K562 (cell line): ENCODE measurements around the gene GPR157. TPM values are rescaled to one million over a fixed set of nuclear protein-coding genes. Genes with fewer than 3 reads are reported as not detected.

Source experiments
- ATAC-seq: fragments of 200-7000 bp; cut with Tn5 transposase; 3 replicates; pipeline ENCODE4 v1.9.1; 2020; ENCODE audit warnings: moderate library complexity
- BruUV-seq: library from RNA; stranded (reverse); fragments of 400-500 nt; replicated peaks from 2 replicates; lab custom pipeline; 2021; lab: Mats Ljungman, UMichigan
- CTCF ChIA-PET: fragments of 300-600 bp; formaldehyde crosslinking; extraction: SDS; loops from one replicate; lab custom pipeline; 2021; ENCODE audit warnings: low intra/inter-chr PET ratio; lab: Yijun Ruan, JAX
- POLR2A ChIA-PET: fragments of 300-600, 350-650 bp; sonication (Branson Sonifier 250); formaldehyde crosslinking; extraction: SDS; loops from one replicate; lab custom pipeline; 2021; ENCODE audit warnings: antibody characterized with exemption, inconsistent platforms; lab: Yijun Ruan, JAX
- DNase-seq, 4 experiments: peaks; one replicate each; pipeline versions ENCODE4 v3.0.0 to v3.0.0-alpha.2; 2011 to 2018; ENCODE audit warnings: low spot score in 3 of 4, mixed read lengths in 3 of 4; ENCODE audit errors: extremely low read depth in 1 of 4
- FAIRE-seq: peaks from 2 replicates; lab custom pipeline; 2011; peaks lifted over from hg19 to GRCh38; lab: Jason Lieb, UNC
- H2AFZ ChIP-seq: 2 replicates; pipeline ENCODE4 v1.6.0; 2011; ENCODE audit warnings: low read depth, low read length, control low read depth, inconsistent platforms
- H3K27ac ChIP-seq: fragments of 200-600 bp; 3 replicates; pipeline ENCODE4 v1.8.0; 2011; ENCODE audit warnings: low read depth, mild to moderate bottlenecking, control low read depth, inconsistent platforms, low read length, moderate library complexity, mixed read lengths; ENCODE audit errors: extremely low read depth
- H3K27me3 ChIP-seq, 2 experiments: fragments of 300-600 bp in 1 of 2; 2 replicates in 1 of 2; 3 replicates in 1 of 2; pipeline versions ENCODE4 v1.6.0 to v1.8.0; 2011; ENCODE audit warnings: inconsistent platforms in 2 of 2, low read length in 2 of 2, mild to moderate bottlenecking in 1 of 2, mixed read lengths in 1 of 2, moderate library complexity in 1 of 2; ENCODE audit not compliant: control insufficient read depth in 2 of 2, insufficient read depth in 2 of 2
- H3K36me3 ChIP-seq: fragments of 300-600 bp; 3 replicates; pipeline ENCODE4 v1.8.0; 2011; ENCODE audit warnings: mild to moderate bottlenecking, low read length, inconsistent platforms; ENCODE audit not compliant: control insufficient read depth, insufficient read depth
- H3K4me1 ChIP-seq, 2 experiments: fragments of 200-600 bp in 1 of 2; replicated peaks in 1 of 2; 2 replicates in 1 of 2; 3 replicates in 1 of 2; pipeline versions ENCODE4 v1.5.1 to v1.8.0; 2011; ENCODE audit warnings: inconsistent platforms in 2 of 2, low read length in 2 of 2, mild to moderate bottlenecking in 1 of 2, mixed read lengths in 1 of 2, moderate library complexity in 1 of 2; ENCODE audit not compliant: control insufficient read depth in 2 of 2, insufficient read depth in 2 of 2
- H3K4me2 ChIP-seq: 2 replicates; pipeline ENCODE4 v1.6.1; 2011; ENCODE audit warnings: low read length, control low read depth, inconsistent platforms, mixed read lengths; ENCODE audit not compliant: insufficient read depth
- H3K4me3 ChIP-seq: fragments of 200-600 bp; sonication (generic), shearing (Covaris generic); 2 replicates; pipeline ENCODE4 v1.5.1; 2016; ENCODE audit warnings: control low read depth, inconsistent platforms
- H3K79me2 ChIP-seq: fragments of 200-600 bp; 3 replicates; pipeline ENCODE4 v1.8.0; 2011; ENCODE audit warnings: low read length, inconsistent platforms; ENCODE audit not compliant: control insufficient read depth, insufficient read depth
- H3K9ac ChIP-seq, 2 experiments: 2 replicates each; pipeline versions ENCODE4 v1.6.0 to v1.6.1; 2011; ENCODE audit warnings: low read depth in 2 of 2, low read length in 2 of 2, control low read depth in 1 of 2, inconsistent platforms in 1 of 2, mild to moderate bottlenecking in 1 of 2, mixed read lengths in 1 of 2; ENCODE audit not compliant: insufficient read depth in 1 of 2
- H3K9me1 ChIP-seq: one replicate; pipeline ENCODE4 v1.6.0; 2011; ENCODE audit warnings: inconsistent platforms, mild to moderate bottlenecking, low read length, moderate library complexity; ENCODE audit not compliant: control insufficient read depth, insufficient read depth
- H3K9me3 ChIP-seq: replicated peaks from 2 replicates; pipeline ENCODE4 v1.5.1; 2011; ENCODE audit warnings: low read depth, low read length, inconsistent platforms; ENCODE audit not compliant: control insufficient read depth, insufficient read depth
- H4K20me1 ChIP-seq: replicated peaks from 2 replicates; pipeline ENCODE4 v1.6.1; 2011; ENCODE audit warnings: low read length, inconsistent platforms, mixed read lengths; ENCODE audit not compliant: control insufficient read depth, insufficient read depth
- GABPB1 ChIP-seq: sonication (generic); formaldehyde crosslinking; IDR thresholded peaks from 2 replicates; pipeline ENCODE4 v1.8.0; 2022; ENCODE audit warnings: mild to moderate bottlenecking, missing genetic modification reagents
- GATAD2B ChIP-seq: fragments of 450-650 bp; IDR thresholded peaks from 2 replicates; pipeline ENCODE4 v1.6.1; 2017; ENCODE audit warnings: mild to moderate bottlenecking, borderline replicate concordance
- KLF13 ChIP-seq: fragments of 450-650 bp; IDR thresholded peaks from 2 replicates; pipeline ENCODE4 v1.6.1; 2016; ENCODE audit warnings: missing genetic modification characterization, low read depth, mild to moderate bottlenecking, missing compliant biosample characterization, moderate library complexity, borderline replicate concordance
- NFXL1 ChIP-seq: fragments of 450-650 bp; formaldehyde crosslinking; IDR thresholded peaks from 2 replicates; pipeline ENCODE4 v1.4.0; 2021; ENCODE audit warnings: mild to moderate bottlenecking
- RAD21 ChIP-seq, 2 experiments: fragments of 250-450 bp in 1 of 2; fragments of 450-650 bp in 1 of 2; sonication (Bioruptor Pico) in 1 of 2; formaldehyde crosslinking in 1 of 2; IDR thresholded peaks in 1 of 2; conservative IDR thresholded peaks in 1 of 2; 2 replicates each; pipeline versions ENCODE4 v1.4.0 to v1.8.0; 2020 to 2022; ENCODE audit warnings: mild to moderate bottlenecking in 2 of 2, moderate library complexity in 1 of 2
- SMAD3 ChIP-seq: fragments of 450-650 bp; formaldehyde crosslinking; conservative IDR thresholded peaks from 2 replicates; pipeline ENCODE4 v1.4.0; 2020; ENCODE audit warnings: mild to moderate bottlenecking
- SOX6 ChIP-seq: fragments of 450-650 bp; IDR thresholded peaks from 2 replicates; pipeline ENCODE4 v1.6.1; 2014; ENCODE audit warnings: mild to moderate bottlenecking
- SP1 ChIP-seq: sonication (generic); formaldehyde crosslinking; IDR thresholded peaks from 2 replicates; pipeline ENCODE4 v1.8.1; 2022; ENCODE audit warnings: mild to moderate bottlenecking, missing genetic modification reagents
- ZNF79 ChIP-seq: fragments of 250-450 bp; sonication (Bioruptor Pico); IDR thresholded peaks from 2 replicates; pipeline ENCODE4 v1.4.0; 2020; ENCODE audit warnings: low read depth, mild to moderate bottlenecking, moderate library complexity
- WGBS: fragments of 100-300 bp; shearing (Covaris generic); methylation state at CpG from one replicate; pipeline ENCODE4 v1.1.6; 2016; ENCODE audit warnings: low coverage, mixed read lengths; ENCODE audit not compliant: insufficient coverage; ENCODE audit errors: missing lambda C conversion rate; 5-methylcytosine and 5-hydroxymethylcytosine counted together
- in situ Hi-C: fragments of 300-500 bp; cut with MboI; formaldehyde crosslinking; loops from 4 replicates; pipeline ENCODE4 v1.15.0; 2018; ENCODE audit warnings: inconsistent platforms, mixed read lengths
- intact Hi-C: fragments of 100-400 bp; cut with micrococcal nuclease; formaldehyde crosslinking; loops from 2 replicates; pipeline ENCODE4 v1.14.2; 2022
- polyA plus RNA-seq, 8 experiments: library from polyadenylated mRNA; depleted of rRNA in 4 of 8; stranded (reverse) in 5 of 8; unstranded in 3 of 8; fragments of >200 nt; fragmentation: Nextera tagmentation in 2 of 8; fragmentation: Illumina TruSeq in 1 of 8; extraction: Ambion mirVana in 2 of 8; extraction: Trizol in 1 of 8; gene quantifications; 2 replicates each; pipeline versions ENCODE4 v1.2.1 to v1.2.3, GENCODE V29; 2011 to 2014; ENCODE audit warnings: inconsistent platforms in 1 of 8, missing spikeins in 1 of 8
- total RNA-seq, 7 experiments: library from RNA; depleted of rRNA in 6 of 7; stranded (reverse); fragments of >200 nt in 6 of 7; fragmentation: Illumina TruSeq in 2 of 7; extraction: Trizol in 2 of 7; gene quantifications; 2 replicates each; pipeline versions ENCODE4 v1.2.1 to v1.2.3, GENCODE V29; 2011 to 2021; ENCODE audit warnings: low replicate concordance in 1 of 7
- TF ChIP-seq, protein P1 (sequence below), 2 experiments: fragments of 450-650 bp in 1 of 2; IDR thresholded peaks; 2 replicates each; pipeline ENCODE4 v1.6.1; 2011 to 2017; ENCODE audit warnings: low read depth in 2 of 2, antibody characterized with exemption in 1 of 2, borderline replicate concordance in 1 of 2, low read length in 1 of 2, mild to moderate bottlenecking in 1 of 2, mixed read lengths in 1 of 2; ENCODE audit not compliant: control insufficient read depth in 1 of 2
- TF ChIP-seq, protein P2 (sequence below), 2 experiments: fragments of 250-450 bp in 1 of 2; fragments of 450-650 bp in 1 of 2; sonication (Bioruptor Pico) in 1 of 2; IDR thresholded peaks; 2 replicates each; pipeline versions ENCODE4 v1.6.1 to v1.8.0; 2016 to 2021; ENCODE audit warnings: mild to moderate bottlenecking in 2 of 2, moderate library complexity in 2 of 2, missing compliant biosample characterization in 1 of 2, missing genetic modification characterization in 1 of 2
- TF ChIP-seq, protein P3 (sequence below): IDR thresholded peaks from 2 replicates; pipeline ENCODE4 v1.6.1; 2014; ENCODE audit warnings: antibody characterized with exemption

The GPR157 gene
- total and polyA plus RNA-seq, 9 of the 15 experiments (the other 6 are each of a cell fraction or from before 2014, with no cell fraction given): 0.01 to 0.18 (median 0.04) TPM; not detected in 4

DNA sequence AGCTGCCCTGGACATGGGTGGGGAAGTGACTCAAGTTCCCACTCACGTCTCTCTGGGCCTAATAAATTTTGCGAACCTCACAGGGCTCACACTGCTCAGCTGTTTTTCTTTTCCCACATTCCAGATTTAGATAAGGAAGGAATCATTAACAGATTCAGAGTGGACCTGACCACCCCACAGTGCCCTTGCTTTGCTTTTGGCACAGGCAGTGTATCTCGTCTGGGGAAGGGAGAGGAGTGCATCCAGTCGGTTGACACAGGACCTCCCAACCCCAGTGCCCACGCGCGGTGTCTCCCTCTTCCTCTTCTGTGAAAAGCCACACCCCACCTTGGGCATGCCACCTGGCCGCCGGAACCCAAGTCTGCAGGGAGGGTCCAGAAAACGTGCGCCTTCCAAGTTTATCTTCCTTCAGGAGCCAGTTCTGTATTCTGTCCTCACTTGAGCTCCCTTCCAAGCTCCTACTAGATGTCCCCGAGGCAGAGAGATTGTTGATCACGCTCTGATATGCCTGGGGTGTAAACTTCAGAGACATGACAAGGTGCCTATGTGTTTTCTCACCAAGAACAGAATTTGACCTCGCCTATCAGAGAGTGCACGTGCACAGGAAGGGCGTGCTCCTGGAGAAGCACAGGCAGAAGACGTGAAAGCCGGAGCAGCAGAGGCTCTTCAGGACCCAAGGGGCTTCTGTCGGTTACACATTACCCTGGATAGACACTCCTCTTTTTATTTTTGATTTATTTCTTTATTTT lies 50.0 kb downstream of the GPR157 start (continued):
- TF ChIP-seq, protein P1, sequence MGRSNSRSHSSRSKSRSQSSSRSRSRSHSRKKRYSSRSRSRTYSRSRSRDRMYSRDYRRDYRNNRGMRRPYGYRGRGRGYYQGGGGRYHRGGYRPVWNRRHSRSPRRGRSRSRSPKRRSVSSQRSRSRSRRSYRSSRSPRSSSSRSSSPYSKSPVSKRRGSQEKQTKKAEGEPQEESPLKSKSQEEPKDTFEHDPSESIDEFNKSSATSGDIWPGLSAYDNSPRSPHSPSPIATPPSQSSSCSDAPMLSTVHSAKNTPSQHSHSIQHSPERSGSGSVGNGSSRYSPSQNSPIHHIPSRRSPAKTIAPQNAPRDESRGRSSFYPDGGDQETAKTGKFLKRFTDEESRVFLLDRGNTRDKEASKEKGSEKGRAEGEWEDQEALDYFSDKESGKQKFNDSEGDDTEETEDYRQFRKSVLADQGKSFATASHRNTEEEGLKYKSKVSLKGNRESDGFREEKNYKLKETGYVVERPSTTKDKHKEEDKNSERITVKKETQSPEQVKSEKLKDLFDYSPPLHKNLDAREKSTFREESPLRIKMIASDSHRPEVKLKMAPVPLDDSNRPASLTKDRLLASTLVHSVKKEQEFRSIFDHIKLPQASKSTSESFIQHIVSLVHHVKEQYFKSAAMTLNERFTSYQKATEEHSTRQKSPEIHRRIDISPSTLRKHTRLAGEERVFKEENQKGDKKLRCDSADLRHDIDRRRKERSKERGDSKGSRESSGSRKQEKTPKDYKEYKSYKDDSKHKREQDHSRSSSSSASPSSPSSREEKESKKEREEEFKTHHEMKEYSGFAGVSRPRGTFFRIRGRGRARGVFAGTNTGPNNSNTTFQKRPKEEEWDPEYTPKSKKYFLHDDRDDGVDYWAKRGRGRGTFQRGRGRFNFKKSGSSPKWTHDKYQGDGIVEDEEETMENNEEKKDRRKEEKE (IDR thresholded peaks at IDR 0.05; ENCODE audit: borderline replicate concordance in 1 of 2, control insufficient read depth in 1 of 2, low read depth in 2 of 2, low read length in 1 of 2): no peak
- TF ChIP-seq, all 486 proteins: peak for 3

DNA sequence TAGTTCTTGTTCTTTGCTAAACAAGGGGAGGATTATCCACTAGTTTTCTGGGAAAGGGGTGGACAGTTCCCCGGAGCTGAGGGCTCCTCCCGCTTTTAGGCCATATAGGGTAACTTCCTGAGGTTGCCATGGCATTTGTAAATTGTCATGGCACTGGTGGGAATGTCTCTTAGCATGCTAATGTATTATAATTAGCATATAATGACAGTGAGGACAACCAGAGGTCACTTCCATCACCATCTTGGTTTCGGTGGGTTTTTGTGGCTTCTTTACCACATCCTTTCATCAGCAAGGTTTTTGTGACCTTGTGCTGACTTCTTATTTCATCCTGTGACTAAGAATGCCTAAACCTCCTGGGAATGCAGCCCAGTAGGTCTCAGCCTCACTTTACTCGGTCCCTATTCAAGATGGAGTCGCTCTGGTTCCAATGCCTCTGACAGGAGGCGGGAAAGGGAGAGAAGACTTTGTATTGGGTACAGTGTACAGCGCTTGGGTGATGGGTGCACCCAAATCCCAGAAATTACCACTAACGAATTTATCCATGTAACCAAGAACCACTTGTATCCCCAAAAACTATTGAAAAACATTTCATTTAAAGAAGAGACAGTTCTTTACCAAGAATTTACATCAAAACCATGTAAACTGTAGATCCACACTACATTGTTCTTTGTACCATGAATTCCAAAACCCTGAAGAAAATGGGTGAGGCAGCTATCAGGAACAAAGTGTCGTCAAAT lies 50.7 kb downstream of the GPR157 start:
- no peaks in the 10 kb centered on the region; a peak in 2 of 5 replicates for H3K4me1 ChIP-seq
- no TSS peak for BruUV-seq
- H3K79me2 ChIP-seq: no peaks in the 10 kb centered on the region
- peaks cover 41 to 54% of the 10 kb centered on the region in 2 experiments; a peak in 4 of 5 replicates for H3K27me3 ChIP-seq
- no peak overlapping the region for H2AFZ ChIP-seq
- H3K4me2 ChIP-seq: no peak overlapping the region
- H3K4me3 ChIP-seq: no peak overlapping the region
- H3K27ac ChIP-seq: no peak overlapping the region
- no peaks in the 10 kb centered on the region for H3K9me1 ChIP-seq
- no peaks in the 10 kb centered on the region for H4K20me1 ChIP-seq
- intact Hi-C loops: no loop called here
- ChIA-PET POLR2A (no interaction called here), CTCF (no interaction called here)
- ATAC-seq (no peak), FAIRE-seq (no peak), DNase-seq (no peak)
- H3K36me3 ChIP-seq: no peaks in the 10 kb centered on the region
- H3K9me3 ChIP-seq: no peaks in the 10 kb centered on the region
- H3K9ac ChIP-seq: no peak overlapping the region
- WGBS: under 1% methylated on average over 9 of the region's 9 CpGs
- in situ Hi-C loops: no loop called here
- no peak for TF ChIP-seq SOX6
- no peak for TF ChIP-seq GABPB1
- TF ChIP-seq, protein P2, sequence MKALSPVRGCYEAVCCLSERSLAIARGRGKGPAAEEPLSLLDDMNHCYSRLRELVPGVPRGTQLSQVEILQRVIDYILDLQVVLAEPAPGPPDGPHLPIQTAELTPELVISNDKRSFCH (CRISPR knock-in tag; IDR thresholded peaks at IDR 0.05): no peak
- TF ChIP-seq, protein P2 (tag; IDR thresholded peaks at IDR 0.05): peak; percentile 96
- peak; percentile 81; the same call in 1 of the 2 replicates for TF ChIP-seq ZNF79 (CRISPR knock-in tag)
- TF ChIP-seq, protein P3, sequence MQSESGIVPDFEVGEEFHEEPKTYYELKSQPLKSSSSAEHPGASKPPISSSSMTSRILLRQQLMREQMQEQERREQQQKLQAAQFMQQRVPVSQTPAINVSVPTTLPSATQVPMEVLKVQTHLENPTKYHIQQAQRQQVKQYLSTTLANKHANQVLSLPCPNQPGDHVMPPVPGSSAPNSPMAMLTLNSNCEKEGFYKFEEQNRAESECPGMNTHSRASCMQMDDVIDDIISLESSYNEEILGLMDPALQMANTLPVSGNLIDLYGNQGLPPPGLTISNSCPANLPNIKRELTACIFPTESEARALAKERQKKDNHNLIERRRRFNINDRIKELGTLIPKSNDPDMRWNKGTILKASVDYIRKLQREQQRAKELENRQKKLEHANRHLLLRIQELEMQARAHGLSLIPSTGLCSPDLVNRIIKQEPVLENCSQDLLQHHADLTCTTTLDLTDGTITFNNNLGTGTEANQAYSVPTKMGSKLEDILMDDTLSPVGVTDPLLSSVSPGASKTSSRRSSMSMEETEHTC: no peak
- TF ChIP-seq RAD21 (CRISPR knock-in tag; conservative IDR thresholded peaks at IDR 0.05 in 1 of 2, IDR thresholded peaks at IDR 0.05 in 1 of 2): no peak
- peak; percentile 74 for TF ChIP-seq SMAD3
- peak; percentile 67; the same call in 1 of the 2 replicates for TF ChIP-seq NFXL1 (CRISPR knock-in tag)
- TF ChIP-seq GATAD2B: no peak
- no peak for TF ChIP-seq SP1 (CRISPR knock-in tag)
- no peak for TF ChIP-seq KLF13 (tag)
